Hepatic stellate cell (primary cell): Measurements from ENCODE around the gene ABCC6.
"Not testable (repeated sequence)": the region's sequence is repeated elsewhere in the genome, so short reads cannot be mapped to it uniquely, and the experiment has no call there.

Experiments used
- DNase-seq: peaks from one replicate; pipeline ENCODE4 v3.0.0; 2011; ENCODE audit warnings: low spot score

ABCC6 gene

GRCh38 chr16:16222850-16223661 is at the start of gene ABCC6:
ABCC6 (minus strand) TSS chr16:16223494; CDS start chr16:16223434, 60 bp downstream.
- DNase-seq = not testable (repeated sequence)

GRCh38 chr16:16272573-16273221 is 49.4 kb upstream of the ABCC6 start:
- not testable (repeated sequence) for DNase-seq

GRCh38 chr16:16271658-16272057 is 48.4 kb upstream of the ABCC6 start:
- not testable (repeated sequence) for DNase-seq

GRCh38 chr16:16268185-16268808 is 45.0 kb upstream of the ABCC6 start:
- DNase-seq = not testable (repeated sequence)

GRCh38 chr16:16267708-16268107 is 44.4 kb upstream of the ABCC6 start:
- not testable (repeated sequence) for DNase-seq

GRCh38 chr16:16265044-16265443 is 41.8 kb upstream of the ABCC6 start:
- not testable (repeated sequence) for DNase-seq

GRCh38 chr16:16263947-16264346 is 40.7 kb upstream of the ABCC6 start:
- DNase-seq = not testable (repeated sequence)

GRCh38 chr16:16262954-16263555 is 39.8 kb upstream of the ABCC6 start:
- DNase-seq = not testable (repeated sequence)

GRCh38 chr16:16259971-16260370 is 36.7 kb upstream of the ABCC6 start:
- not testable (repeated sequence) for DNase-seq

GRCh38 chr16:16258822-16259221 is 35.5 kb upstream of the ABCC6 start:
- DNase-seq = not testable (repeated sequence)

GRCh38 chr16:16257301-16257923 is 34.1 kb upstream of the ABCC6 start:
- not testable (repeated sequence) for DNase-seq

GRCh38 chr16:16252377-16252776 is 29.1 kb upstream of the ABCC6 start:
- not testable (repeated sequence) for DNase-seq

- DNase-seq = not testable (repeated sequence)
These were observed 26.5 kb upstream of the ABCC6 start for GRCh38 chr16:16249621-16250330.

GRCh38 chr16:16247439-16247838 is 24.1 kb upstream of the ABCC6 start:
- DNase-seq = not testable (repeated sequence)

- DNase-seq = not testable (repeated sequence)
These were observed 23.4 kb upstream of the ABCC6 start for GRCh38 chr16:16246578-16247262.

GRCh38 chr16:16243886-16244285 is 20.6 kb upstream of the ABCC6 start:
- DNase-seq = not testable (repeated sequence)

GRCh38 chr16:16240667-16241066 is 17.4 kb upstream of the ABCC6 start:
- DNase-seq = not testable (repeated sequence)

GRCh38 chr16:16237738-16238137 is 14.4 kb upstream of the ABCC6 start:
- DNase-seq = not testable (repeated sequence)

- DNase-seq = not testable (repeated sequence)
These were observed 13.8 kb upstream of the ABCC6 start for GRCh38 chr16:16237071-16237470.

GRCh38 chr16:16232692-16233061 is 9.4 kb upstream of the ABCC6 start:
- not testable (repeated sequence) for DNase-seq
